ENCODE results near the gene ALG14.
"Not testable (repeated sequence)": the region's sequence is repeated elsewhere in the genome, so short reads cannot be mapped to it uniquely, and the experiment has no call there.

The ALG14 gene

DNA sequence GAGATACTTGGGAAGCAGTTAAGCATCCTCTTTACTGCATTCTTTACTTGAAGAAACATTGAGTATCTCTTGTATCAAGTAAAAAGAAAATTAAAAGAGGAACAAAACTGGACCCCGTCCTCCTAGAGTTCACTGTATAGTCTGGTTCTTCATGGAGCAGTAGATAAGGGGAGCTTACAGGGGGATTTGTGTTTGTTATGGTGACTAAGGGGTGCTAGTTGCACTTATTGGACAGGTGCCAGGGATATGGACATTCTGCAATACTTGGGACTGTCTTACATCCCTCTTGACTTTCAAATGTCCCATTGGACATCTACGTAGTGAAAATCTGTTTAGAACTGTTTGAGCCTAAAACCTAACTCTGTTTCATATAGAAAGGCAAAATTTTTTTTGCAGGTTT is 67.2 kb downstream of the ALG14 start:
- no peak for DNase-seq

DNA sequence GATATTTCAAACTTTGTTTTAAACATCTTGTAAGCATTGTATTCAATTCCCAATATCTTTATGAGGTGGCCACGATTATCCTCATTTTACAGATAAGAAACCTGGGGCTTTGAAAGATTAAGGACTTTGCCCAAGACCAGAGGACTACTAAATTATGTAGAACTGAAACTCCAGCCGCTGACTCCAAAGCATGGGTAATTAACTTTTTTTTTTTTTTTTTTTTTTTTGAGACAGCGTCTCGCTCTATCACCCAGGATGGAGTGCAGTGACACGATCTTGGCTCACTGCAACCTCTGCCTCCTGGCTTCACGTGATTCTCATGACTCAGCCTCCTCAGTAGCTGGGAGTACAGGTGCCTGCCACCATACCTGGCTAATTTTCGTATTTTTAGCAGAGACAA is 68.7 kb downstream of the ALG14 start:
- DNase-seq: no peak

DNA sequence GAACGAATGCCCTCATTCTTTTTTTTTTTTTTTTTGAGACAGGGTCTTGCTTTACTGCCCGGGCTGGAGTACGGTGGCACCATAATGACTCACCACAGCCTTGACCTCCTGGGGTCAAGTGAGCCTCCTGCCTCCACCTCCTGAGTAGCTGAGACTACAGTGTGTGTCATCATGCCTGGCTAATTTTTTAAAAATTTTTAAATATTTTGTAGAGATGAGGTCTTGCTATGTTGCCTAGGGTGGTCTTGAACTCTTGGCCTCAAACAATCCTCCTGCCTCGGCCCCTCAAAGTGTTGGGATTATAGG is 69.4 kb downstream of the ALG14 start:
- no peak for DNase-seq

DNA sequence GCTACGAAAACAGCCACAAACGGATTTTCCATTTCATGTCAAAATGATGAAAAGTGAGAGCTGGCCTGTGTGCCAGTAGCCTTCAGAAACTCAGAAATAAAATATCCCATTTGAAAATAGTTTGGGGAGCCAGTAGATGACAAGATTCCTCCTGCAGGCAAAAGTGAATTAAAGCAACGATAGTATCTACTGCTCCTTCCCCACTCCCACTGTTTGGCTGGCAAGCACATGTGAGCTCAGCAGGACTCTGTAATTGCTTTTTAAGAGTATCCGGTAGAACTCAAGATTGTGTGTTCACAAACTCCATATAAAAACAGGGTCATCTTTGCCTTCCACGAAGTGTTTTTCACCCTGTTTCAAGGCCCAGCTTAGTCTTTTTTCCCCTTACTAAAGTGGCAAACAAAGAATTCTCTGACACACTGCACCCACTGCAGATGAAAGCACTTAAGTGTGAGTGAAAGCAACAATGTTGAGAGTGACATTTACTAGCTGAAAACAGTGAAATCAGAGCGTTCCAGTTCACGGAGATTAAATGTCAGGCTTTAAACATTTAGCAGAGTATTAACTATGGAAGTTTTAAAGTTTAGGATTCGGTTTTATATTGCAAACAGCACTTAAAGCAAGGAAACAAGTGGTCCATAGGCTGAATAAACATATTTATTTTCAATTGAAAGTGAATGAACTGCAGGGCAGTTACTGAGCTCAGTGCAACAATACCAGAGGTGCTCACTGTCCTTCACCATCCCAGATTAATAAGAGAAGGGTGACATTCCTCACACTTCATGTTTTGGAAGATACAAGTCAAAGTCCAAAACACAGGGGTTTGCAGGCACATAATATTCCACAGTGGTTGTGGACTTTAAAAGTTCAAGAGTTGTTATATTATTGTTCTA is 70.0 kb downstream of the ALG14 start:
- DNase-seq: no peak

DNA sequence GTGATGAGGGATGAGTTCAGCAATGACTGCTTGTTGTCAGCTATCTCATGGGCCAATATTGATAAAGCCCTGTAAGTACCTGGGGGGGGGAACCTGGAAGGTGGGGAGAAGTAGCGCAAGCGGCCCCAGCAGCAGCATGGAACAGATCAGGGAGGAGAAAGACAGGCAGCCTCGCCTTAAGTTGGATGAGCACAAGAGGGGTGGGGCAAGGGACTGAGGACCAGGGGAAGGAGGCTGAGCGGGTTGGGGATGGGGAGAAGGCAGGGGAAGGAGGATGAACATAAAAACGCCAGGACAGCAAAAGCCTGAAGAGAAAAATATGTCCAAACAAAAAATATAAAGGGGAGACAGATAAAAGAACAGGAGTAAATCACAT is 70.6 kb downstream of the ALG14 start:
- no peak for DNase-seq

DNA sequence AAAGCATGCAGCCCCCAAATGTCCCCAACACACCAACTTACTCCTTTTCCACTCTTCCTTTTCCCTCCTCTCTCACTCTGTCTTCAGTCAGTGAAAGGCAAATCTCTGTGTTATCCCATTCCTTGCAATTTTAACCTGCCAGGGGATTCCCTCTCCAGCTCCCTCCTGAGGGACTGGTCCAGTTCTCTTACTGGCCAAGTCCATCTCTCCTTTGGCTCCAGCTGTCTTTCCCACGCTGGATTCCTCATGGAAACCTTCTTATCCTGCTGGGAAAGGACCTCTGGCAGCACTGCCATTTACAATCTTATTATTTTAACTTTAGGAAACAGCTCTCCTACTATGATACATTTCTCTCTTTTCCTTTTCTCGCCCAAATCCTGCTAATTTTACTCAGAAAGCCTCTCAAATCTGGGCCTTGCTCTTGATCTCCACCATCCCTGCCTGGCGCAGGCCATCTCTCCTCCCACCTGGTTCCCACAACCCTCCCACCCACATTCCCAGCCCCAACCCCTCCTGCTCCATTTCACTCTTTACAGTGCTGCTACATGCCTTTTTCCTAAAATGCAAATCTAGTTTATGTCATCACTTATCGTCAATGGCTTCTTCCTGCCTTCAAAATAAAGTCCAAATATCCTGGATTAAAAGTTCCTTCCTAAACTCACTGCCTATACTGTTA is 73.2 kb downstream of the ALG14 start:
- DNase-seq: no peak

DNA sequence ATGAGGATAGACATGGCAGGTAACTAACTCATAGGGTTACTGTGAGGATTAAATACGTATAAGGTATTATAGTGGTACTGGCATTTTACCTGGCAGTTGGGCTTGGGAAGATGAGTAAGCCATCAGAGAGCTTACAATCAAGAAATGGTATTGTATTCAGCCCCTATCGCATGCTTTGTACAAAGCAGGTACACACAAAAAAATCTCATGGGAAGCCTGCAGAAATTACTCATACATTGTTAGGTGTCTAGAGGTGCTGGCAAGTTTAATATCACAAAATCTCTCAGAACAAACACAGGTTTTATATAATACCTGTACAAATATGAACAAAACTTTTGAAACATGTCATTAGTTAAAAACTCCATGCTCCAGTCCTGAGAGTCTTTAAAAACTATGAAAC is 74.0 kb downstream of the ALG14 start:
- no peak for DNase-seq

DNA sequence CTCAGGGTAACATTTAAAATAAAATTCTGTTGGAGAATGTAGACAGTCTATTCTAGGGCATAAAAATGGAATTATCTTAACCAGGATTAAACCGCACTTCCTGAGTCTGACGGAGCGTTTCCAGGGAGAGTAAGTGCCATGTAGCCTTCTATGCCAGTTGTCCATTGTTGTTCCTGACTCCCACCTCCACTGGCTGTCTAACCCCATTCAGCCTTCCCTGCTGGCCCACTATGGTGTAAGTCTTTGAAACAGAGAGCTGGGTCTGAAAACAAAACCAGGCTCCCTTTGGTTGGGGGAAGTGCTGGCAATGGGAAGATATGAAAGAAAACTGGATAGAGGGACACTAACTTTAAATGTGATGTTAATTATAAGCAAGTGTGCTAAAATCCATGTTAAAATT is 74.6 kb downstream of the ALG14 start:
- no peak for DNase-seq

DNA sequence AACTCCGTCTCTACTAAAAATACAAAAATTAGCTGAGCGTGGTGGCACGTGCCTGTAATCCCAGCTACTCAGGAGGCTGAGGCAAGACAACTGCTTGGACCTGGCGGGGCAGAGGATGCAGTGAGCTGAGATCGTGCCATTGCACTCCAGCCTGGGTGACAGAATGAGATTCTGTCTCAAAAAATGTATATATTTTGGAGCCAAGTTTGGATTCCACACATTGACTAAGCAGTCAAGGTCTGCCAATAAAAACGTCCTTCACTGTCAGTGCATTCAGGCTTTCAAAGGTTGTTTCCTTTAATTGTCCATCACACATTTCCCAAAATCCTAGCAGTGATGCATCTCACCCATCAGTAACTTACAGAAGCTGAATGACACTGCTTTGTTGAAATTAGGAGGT is 77.2 kb downstream of the ALG14 start:
- not testable (repeated sequence) for DNase-seq

DNA sequence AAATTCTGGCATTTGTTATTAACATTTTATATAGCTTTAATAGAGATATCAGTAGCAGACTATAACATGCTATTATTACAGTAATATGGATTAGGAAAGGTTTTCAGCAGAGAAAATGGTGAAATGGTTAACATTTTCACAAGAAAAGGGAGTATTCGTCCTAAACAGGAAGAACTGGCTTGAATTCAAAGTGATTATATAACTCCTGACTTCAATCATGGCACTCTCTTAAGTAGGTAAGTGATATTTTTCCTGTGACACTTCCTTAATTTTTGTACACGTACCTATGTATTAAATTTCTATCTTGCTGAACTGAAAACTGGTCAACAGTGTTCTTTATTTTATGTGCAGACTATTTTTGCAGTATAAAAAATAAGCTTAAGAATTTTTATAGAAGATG is 77.9 kb downstream of the ALG14 start:
- no peak for DNase-seq

DNA sequence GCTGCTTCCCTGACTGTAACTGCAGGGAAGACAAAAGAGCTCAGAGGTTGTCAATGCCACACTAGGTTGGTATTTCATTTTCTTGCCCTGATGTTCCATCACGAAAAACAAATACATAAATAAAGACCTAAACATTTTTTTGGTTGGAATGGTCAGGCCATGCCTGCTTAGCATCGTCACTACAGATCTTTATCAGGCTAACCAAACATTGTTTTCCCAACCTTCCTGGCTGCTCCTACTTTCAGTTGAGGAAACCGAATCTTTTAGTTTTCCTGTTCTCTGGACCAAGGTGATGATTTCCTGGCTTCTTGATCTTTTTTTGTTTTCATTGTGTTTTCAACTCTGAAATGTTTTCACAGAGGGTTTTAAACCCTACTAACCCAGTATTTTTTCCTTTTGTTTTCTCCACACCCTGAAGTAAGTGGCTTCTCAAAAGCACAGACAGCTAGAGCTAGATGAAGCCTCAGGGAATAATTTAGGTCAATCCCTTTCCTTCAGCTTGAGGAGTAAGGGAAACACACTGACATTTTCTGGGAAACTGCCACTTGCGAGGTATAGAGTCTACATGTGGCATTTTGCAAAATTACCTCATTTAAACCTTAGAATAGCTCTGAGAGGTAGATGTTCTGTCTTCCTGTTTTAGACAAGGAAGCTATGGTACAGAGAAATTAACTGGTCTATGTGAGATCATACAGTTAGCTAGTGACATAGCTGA is 78.7 kb downstream of the ALG14 start:
- no peak for DNase-seq

DNA sequence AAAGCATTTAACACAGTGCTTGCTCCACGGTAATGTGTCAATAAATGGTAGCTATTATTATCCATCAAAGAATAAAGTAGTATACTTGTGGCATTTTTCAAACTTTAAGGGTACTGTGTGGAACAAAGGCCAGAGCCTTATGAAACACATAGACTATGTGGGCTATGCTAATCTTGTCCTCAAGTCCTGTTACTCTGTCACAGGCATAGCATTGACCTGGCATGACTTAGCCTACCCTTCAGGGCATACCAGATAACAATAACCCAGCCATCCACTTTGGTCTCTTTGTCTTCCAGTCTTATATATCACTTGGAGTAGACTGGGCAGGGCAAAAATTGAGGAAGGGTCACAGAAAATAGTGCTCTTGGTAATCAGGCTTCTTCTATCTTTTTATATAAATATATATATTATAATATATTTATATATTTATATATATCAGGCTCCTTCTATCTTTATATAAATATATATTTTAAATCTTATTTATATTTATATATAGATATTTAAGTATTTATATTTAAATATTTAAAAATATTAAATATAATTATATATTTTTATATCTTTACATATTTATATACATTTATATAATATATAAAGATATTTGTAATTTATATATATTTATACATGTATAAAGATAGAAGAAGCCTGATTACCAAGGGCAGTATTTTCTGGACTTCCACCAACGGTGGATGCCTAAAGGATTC is 79.7 kb downstream of the ALG14 start:
- DNase-seq: no peak

DNA sequence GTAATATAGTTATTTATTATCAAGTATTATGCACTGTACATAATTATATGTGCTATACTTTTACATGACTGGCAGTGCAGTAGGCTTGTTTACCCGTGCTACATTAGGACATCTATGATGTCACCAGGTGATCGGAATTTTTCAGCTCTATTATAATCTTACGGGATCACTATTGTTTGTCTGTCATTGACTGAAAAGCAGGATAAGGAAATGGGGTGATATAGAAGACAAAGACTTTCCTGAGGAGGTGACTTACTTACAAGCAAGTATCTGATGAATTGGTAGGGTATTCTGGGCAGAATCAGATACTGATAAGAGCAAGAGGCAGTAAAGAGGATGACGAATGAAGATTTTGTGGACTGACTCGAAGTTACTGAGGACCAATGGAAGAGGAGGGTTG is 80.6 kb downstream of the ALG14 start:
- no peak for DNase-seq

DNA sequence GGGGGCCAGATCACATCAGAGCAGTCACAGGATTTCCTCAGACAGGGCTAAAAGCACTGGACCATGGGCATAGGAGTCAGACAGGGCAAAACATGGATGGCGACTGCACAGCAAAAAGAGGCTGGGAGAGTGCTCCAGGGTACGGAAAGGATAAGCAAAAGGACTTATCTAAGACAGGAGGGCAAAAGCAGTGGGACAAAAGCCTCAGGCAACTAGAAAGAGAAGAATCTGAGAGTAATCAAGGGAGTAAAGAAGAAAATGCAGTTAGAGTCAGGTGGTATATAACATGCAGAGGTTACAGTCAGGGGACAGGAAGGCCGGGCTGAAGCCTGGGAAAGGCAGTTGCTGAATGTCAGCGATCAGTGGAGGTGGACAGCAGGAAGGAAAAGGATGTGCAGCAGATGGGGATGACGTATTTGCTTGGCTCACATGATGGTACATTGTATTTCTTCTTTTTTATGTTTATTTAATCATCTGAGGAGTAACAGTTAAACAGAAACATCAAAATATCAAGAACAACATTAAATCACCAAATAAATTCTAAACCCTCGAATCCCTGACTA is 82.8 kb downstream of the ALG14 start:
- no peak for DNase-seq

DNA sequence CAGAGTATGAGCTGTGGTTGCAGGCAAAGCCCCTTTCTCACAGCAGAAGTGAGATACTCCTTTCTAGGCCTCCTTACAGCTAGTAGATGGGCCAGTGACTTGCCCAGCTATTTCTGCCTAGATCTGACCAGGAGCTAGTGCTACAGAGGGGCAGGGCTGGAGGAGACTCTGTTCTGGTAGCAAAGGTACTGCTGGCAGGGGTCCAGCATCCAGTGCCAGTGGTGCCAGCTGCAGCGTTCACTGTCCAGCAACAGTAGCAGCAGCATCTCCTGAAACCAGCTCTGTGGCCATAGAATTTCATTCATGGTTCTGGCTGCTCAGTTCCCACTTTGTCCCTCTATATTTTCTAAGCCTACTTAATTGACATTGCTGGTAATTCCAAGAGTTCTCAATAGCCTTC is 83.4 kb downstream of the ALG14 start:
- DNase-seq: no peak

DNA sequence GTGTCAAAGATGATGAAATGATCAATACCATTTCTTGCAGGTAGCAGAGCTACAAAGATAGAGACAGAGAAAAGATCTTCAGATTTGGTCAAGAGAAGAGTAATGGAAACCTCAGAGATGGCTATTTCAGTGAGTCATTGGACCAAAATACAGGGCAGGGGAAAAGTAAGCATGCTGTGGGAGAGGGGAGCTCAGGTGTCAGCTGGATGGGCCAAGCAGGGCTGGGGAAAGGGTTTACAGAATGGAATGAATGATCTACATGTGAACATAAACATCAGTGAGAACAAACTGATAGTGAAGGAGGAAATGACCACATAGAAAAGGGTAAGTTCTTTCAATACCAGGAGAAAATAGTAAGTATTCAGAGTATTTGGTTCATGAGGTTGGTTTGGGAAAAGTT is 84.4 kb downstream of the ALG14 start:
- no peak for DNase-seq

DNA sequence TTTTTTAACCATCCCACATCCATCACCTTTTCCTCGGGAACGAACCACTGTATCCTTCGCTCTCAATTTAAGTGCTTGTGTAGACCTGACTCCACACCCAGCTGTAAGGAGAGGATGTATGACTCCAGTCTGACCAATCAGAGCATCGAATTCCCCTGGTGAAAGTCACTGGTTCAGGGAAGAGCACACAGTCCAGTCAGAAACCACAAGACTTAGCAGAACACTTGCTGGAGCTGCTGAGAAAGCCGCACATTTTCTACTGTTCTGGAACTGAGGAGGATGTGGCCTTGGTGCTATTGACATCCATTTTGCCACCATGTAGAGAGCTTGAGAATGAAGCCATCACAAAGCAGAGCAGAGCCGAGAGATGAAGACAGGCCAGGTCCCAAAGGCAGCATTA is 86.0 kb downstream of the ALG14 start:
- no peak for DNase-seq

DNA sequence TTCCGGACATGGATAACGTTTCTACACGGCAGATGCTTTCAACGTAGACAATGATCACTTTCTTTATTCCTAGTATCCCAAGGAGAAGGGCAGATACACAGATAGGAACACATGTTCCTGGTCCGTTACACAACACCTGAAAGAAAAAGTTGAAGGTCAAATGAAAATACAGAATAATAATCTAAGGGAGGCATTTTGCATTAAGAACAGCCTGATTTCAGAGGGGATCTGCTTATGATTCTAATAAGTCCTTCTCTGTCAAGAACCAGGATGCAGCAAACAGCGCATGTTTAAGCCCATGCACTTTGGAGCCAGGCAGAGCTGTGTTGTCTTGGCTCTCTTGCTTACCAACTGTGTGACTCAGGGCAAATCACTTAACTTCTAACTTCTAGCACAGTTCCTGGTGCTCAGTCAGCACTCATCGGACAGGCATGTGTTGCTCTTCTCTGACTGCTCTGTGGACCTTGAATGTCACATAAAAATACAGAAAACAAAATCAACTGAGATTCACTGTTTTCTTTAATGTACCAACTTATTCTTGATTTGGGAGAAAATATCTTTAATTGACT is 89.5 kb downstream of the ALG14 start:
- DNase-seq: no peak

DNA sequence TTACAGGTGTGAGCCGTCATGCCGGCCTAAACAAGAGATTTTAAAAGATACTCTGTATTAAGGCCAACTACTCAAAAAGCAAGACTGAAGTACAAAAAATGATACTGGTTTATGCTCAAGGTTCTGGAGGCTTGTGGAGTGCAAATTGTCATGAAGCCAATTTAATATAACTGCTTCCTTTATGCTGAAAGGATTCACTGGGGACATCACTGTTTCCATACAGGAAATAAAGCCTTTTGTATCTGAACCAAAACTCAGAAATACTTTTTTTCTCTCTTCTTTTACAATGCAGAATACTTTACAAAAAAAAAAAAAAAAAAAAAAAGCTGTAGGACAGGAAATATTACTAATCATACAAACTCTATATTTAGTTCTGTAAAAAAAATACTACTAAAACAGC is 90.4 kb downstream of the ALG14 start:
- no peak for DNase-seq

DNA sequence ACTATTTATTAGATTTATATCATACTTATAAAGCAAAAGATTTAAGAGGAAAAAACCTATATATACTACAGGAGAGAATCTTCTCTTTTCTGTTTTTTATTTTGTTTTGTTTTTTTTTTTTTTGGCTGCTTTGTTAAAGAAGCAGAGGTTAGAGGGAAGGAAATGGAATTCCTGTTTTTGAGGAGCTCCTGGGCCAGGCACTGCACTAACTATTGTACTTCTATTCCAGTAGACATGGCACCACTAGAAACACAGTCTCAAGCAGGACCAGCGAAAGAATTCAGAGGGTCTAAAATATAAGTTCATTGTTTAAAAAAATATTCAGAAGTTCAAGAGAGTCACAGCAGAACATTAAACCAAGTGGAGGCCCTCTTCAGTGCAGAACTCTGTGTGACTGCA is 91.2 kb downstream of the ALG14 start:
- no peak for DNase-seq

DNA sequence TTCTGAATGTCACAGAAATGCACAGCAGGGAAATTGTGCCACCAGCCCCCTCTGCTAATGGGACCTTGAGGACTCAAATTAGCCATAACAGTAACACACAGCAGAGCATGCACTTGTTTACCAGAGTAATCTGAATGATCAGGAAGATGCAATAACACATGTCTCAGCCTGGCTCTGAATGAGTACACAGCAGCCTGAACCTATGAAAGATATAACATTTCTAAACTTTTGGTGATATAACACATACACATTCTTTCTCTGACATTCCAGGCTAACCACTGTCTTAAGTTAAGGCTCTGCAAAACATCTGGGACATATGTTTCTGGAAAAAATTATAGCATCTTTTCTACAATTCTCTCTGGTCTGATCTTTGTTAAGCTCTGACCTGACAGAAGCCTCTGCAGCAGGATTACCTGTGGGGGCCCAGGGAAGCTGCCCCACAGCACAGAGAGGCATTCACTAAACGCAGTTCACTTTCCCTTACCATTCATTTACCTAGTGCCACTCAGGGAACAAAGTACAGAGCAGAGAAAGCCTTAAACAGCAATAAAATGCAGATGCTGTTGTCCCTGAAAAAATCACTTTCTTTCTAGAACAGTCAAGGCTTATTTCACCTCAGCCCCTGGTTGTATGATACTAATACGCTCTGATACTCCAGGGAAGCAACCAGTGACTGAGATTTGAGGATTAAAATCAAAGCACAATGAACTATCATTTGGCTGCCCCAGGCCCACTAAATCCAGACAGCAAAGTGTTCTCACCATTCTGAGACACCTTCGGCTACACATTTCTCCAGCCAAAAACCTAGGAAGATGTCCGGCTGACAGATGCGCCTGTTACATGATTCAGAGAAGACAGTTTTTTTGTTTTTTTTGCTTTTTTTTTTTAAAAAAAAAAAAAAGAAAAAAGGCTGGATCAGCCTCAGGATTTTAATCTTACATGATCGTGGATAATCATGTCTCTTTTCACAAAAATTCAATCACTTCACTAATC is 91.9 kb downstream of the ALG14 start:
- DNase-seq: no peak

Data from T-helper 9 cell (primary cell).